GM21528 (cell line): ENCODE data around the gene NLRC5.

Experiments used
- ATAC-seq: cut with Tn5 transposase; IDR thresholded peaks from one replicate; pipeline ENCODE4 v1.9.1; 2021; ENCODE audit warnings: mild to moderate bottlenecking, moderate library complexity; ENCODE audit not compliant: unreplicated experiment, low FRiP score

Gene NLRC5

GRCh38 chr16:57115168-57115513 is 125.8 kb downstream of the NLRC5 start:
- no peak for ATAC-seq

GRCh38 chr16:57115514-57116182 is 126.3 kb downstream of the NLRC5 start:
- ATAC-seq: no peak

GRCh38 chr16:57118461-57119084 is 129.2 kb downstream of the NLRC5 start:
- ATAC-seq: no peak

- ATAC-seq: no peak
Observed at GRCh38 chr16:57123216-57123973, 134.0 kb downstream of the NLRC5 start.

GRCh38 chr16:57123974-57124674 is 134.8 kb downstream of the NLRC5 start:
- no peak for ATAC-seq

GRCh38 chr16:57125376-57125775 is 136.0 kb downstream of the NLRC5 start:
- ATAC-seq: no peak

- ATAC-seq: no peak
Observed at GRCh38 chr16:57125969-57126368, 136.6 kb downstream of the NLRC5 start.

GRCh38 chr16:57126411-57126810 is 137.1 kb downstream of the NLRC5 start:
- no peak for ATAC-seq

GRCh38 chr16:57127037-57127763 is 137.8 kb downstream of the NLRC5 start:
- ATAC-seq: no peak

GRCh38 chr16:57127836-57128235 is 138.5 kb downstream of the NLRC5 start:
- ATAC-seq: no peak

- ATAC-seq: no peak
Observed at GRCh38 chr16:57128771-57129389, 139.5 kb downstream of the NLRC5 start.

- ATAC-seq: no peak
Observed at GRCh38 chr16:57130950-57131321, 141.6 kb downstream of the NLRC5 start.

- no peak for ATAC-seq
Observed at GRCh38 chr16:57131351-57131970, 142.1 kb downstream of the NLRC5 start.

GRCh38 chr16:57132470-57132869 is 143.1 kb downstream of the NLRC5 start:
- no peak for ATAC-seq

- no peak for ATAC-seq
Observed at GRCh38 chr16:57133031-57133430, 143.7 kb downstream of the NLRC5 start.
